H9 (cell line): ENCODE results near the gene XXYLT1. TPM values are rescaled to one million over a fixed set of nuclear protein-coding genes. Genes with fewer than 3 reads are reported as not detected.

Source experiments
- DNase-seq: peaks from one replicate; pipeline ENCODE4 v3.0.0-alpha.2; 2017
- H2AFZ ChIP-seq: one replicate; pipeline ENCODE4 v1.6.1; 2013; ENCODE audit warnings: mild to moderate bottlenecking, low read length, control low read depth, moderate library complexity
- H2AK5ac ChIP-seq: 2 replicates; pipeline ENCODE4 v1.6.1; 2013; ENCODE audit warnings: low read length, control low read depth, mixed read lengths; ENCODE audit not compliant: insufficient read length
- H2BK120ac ChIP-seq: one replicate; pipeline ENCODE4 v1.6.1; 2013; ENCODE audit warnings: low read depth, mild to moderate bottlenecking, low read length, control low read depth, inconsistent platforms; ENCODE audit not compliant: poor library complexity, severe bottlenecking
- H2BK12ac ChIP-seq: 2 replicates; pipeline ENCODE4 v1.6.1; 2013; ENCODE audit warnings: low read length, control low read depth, mixed read lengths, low read depth; ENCODE audit not compliant: insufficient read length
- H2BK15ac ChIP-seq: 2 replicates; pipeline ENCODE4 v1.6.1; 2013; ENCODE audit warnings: low read depth, low read length, control low read depth
- H2BK20ac ChIP-seq: one replicate; pipeline ENCODE4 v1.6.1; 2013; ENCODE audit warnings: low read depth, mild to moderate bottlenecking, low read length, control low read depth, inconsistent platforms; ENCODE audit not compliant: poor library complexity, severe bottlenecking
- H2BK5ac ChIP-seq: 2 replicates; pipeline ENCODE4 v1.6.1; 2013; ENCODE audit warnings: low read length, control low read depth, mixed read lengths; ENCODE audit not compliant: insufficient read length
- H3K14ac ChIP-seq: 2 replicates; pipeline ENCODE4 v1.6.1; 2013; ENCODE audit warnings: low read length, control low read depth; ENCODE audit not compliant: insufficient read depth
- H3K18ac ChIP-seq: 2 replicates; pipeline ENCODE4 v1.6.1; 2013; ENCODE audit warnings: low read depth, mild to moderate bottlenecking, mixed read lengths, low read length, control low read depth; ENCODE audit not compliant: insufficient read length
- H3K23ac ChIP-seq: 2 replicates; pipeline ENCODE4 v1.6.1; 2013; ENCODE audit warnings: low read length, control low read depth, mixed read lengths, low read depth; ENCODE audit not compliant: insufficient read length
- H3K23me2 ChIP-seq: 2 replicates; pipeline ENCODE4 v1.6.1; 2013; ENCODE audit warnings: low read depth, mild to moderate bottlenecking, mixed read lengths, low read length, control low read depth; ENCODE audit not compliant: insufficient read length, poor library complexity, severe bottlenecking
- H3K27ac ChIP-seq: 2 replicates; pipeline ENCODE4 v1.5.1; 2013; ENCODE audit warnings: low read length, control low read depth, mixed read lengths, low read depth; ENCODE audit not compliant: insufficient read length
- H3K27me3 ChIP-seq: 2 replicates; pipeline ENCODE4 v1.6.1; 2013; ENCODE audit warnings: low read length, control low read depth, inconsistent platforms; ENCODE audit not compliant: insufficient read depth
- H3K4ac ChIP-seq: 2 replicates; pipeline ENCODE4 v1.6.1; 2013; ENCODE audit warnings: low read depth, mild to moderate bottlenecking, control low read depth, inconsistent platforms, low read length, moderate library complexity
- H3K4me1 ChIP-seq: 2 replicates; pipeline ENCODE4 v1.6.1; 2013; ENCODE audit warnings: low read length, control low read depth, inconsistent platforms; ENCODE audit not compliant: insufficient read depth
- H3K4me2 ChIP-seq: 2 replicates; pipeline ENCODE4 v1.6.1; 2013; ENCODE audit warnings: low read length, control low read depth, mixed read lengths; ENCODE audit not compliant: insufficient read length, insufficient read depth
- H3K56ac ChIP-seq: 2 replicates; pipeline ENCODE4 v1.6.1; 2013; ENCODE audit warnings: low read depth, mild to moderate bottlenecking, mixed read lengths, low read length, control low read depth; ENCODE audit not compliant: insufficient read length
- H3K79me1 ChIP-seq: 2 replicates; pipeline ENCODE4 v1.6.1; 2013; ENCODE audit warnings: low read depth, mild to moderate bottlenecking, moderate library complexity, low read length, control low read depth, inconsistent platforms; ENCODE audit not compliant: insufficient read depth, poor library complexity, severe bottlenecking
- H3K79me2 ChIP-seq: 2 replicates; pipeline ENCODE4 v1.6.1; 2013; ENCODE audit warnings: low read length, control low read depth, inconsistent platforms; ENCODE audit not compliant: insufficient read depth
- H3K9ac ChIP-seq: 2 replicates; pipeline ENCODE4 v1.6.1; 2013; ENCODE audit warnings: low read length, control low read depth, mixed read lengths; ENCODE audit not compliant: insufficient read length; ENCODE audit errors: extremely low read depth
- H3K9me3 ChIP-seq: one replicate; pipeline ENCODE4 v1.6.1; 2013; ENCODE audit warnings: low read depth, low read length, inconsistent platforms; ENCODE audit not compliant: control insufficient read depth
- H3T11ph ChIP-seq: one replicate; pipeline ENCODE4 v1.6.1; 2013; ENCODE audit warnings: mild to moderate bottlenecking, low read length, control low read depth, inconsistent platforms
- H4K20me1 ChIP-seq: one replicate; pipeline ENCODE4 v1.6.1; 2013; ENCODE audit not compliant: control insufficient read depth, insufficient read length, insufficient read depth
- H4K5ac ChIP-seq: 2 replicates; pipeline ENCODE4 v1.6.1; 2013; ENCODE audit warnings: low read depth, mild to moderate bottlenecking, mixed read lengths, low read length, control low read depth; ENCODE audit not compliant: insufficient read length
- H4K8ac ChIP-seq: replicated peaks from 2 replicates; pipeline ENCODE4 v1.6.1; 2013; ENCODE audit warnings: low read length, control low read depth, mixed read lengths, low read depth; ENCODE audit not compliant: insufficient read length
- H4K91ac ChIP-seq: 2 replicates; pipeline ENCODE4 v1.6.1; 2013; ENCODE audit warnings: low read depth, mild to moderate bottlenecking, moderate library complexity, mixed read lengths, low read length, control low read depth; ENCODE audit not compliant: insufficient read length
- H3K27ac Mint-ChIP-seq, 3 experiments: 2 replicates in 2 of 3; 3 replicates in 1 of 3; pipeline ENCODE4 v1.8.0; 2020 to 2021; ENCODE audit warnings: mixed read lengths in 3 of 3, mild to moderate bottlenecking in 1 of 3, moderate library complexity in 1 of 3
- H3K27me3 Mint-ChIP-seq: 2 replicates; pipeline ENCODE4 v1.8.0; 2021; ENCODE audit warnings: low read depth, mild to moderate bottlenecking, moderate library complexity, mixed read lengths
- H3K36me3 Mint-ChIP-seq, 3 experiments: 2 replicates in 2 of 3; 3 replicates in 1 of 3; pipeline ENCODE4 v1.8.0; 2020 to 2021; ENCODE audit warnings: low read depth in 3 of 3, mixed read lengths in 3 of 3; ENCODE audit not compliant: insufficient read depth in 1 of 3
- H3K4me1 Mint-ChIP-seq, 2 experiments: 2 replicates each; pipeline ENCODE4 v1.8.0; 2020; ENCODE audit warnings: mixed read lengths in 2 of 2
- H3K4me3 Mint-ChIP-seq, 2 experiments: 2 replicates in 1 of 2; 3 replicates in 1 of 2; pipeline ENCODE4 v1.8.0; 2020 to 2021; ENCODE audit warnings: mild to moderate bottlenecking in 2 of 2, mixed read lengths in 2 of 2, moderate library complexity in 1 of 2
- H3K9me3 Mint-ChIP-seq, 2 experiments: 2 replicates in 1 of 2; 3 replicates in 1 of 2; pipeline ENCODE4 v1.8.0; 2020; ENCODE audit warnings: mild to moderate bottlenecking in 2 of 2, mixed read lengths in 2 of 2, moderate library complexity in 1 of 2
- CTCF ChIP-seq: fragments of 200-600 bp; sonication (generic); conservative IDR thresholded peaks from 3 replicates; pipeline ENCODE4 v1.8.0; 2021; ENCODE audit warnings: antibody characterized with exemption, mild to moderate bottlenecking
- WGBS: extraction: QIAGEN DNeasy Blood & Tissue Kit; methylation state at CpG from one replicate; pipeline ENCODE4 v1.1.7; 2013; ENCODE audit warnings: missing lambda C conversion rate, low lambda C conversion rate, mixed read lengths; ENCODE audit not compliant: insufficient read length; ENCODE audit errors: extremely low coverage; 5-methylcytosine and 5-hydroxymethylcytosine counted together
- total RNA-seq: library from RNA; stranded (reverse); gene quantifications from 2 replicates; pipeline ENCODE4 v1.2.1, GENCODE V29; 2021

Gene XXYLT1
- total RNA-seq, 1 experiment from 2014 or later: 22.7 TPM

- no CpG with 5 or more reads among the region's 11 CpGs for WGBS
- no peak overlapping the region for H4K91ac ChIP-seq
- no peak overlapping the region for H3K4me2 ChIP-seq
- H4K8ac ChIP-seq: no peak overlapping the region
- H3K23ac ChIP-seq: no peak overlapping the region
- H3K9me3 ChIP-seq: no peaks in the 10 kb centered on the region
- H2BK5ac ChIP-seq: no peak overlapping the region
- TF ChIP-seq CTCF: no peak
- no peak overlapping the region for H2BK20ac ChIP-seq
- no peak overlapping the region for H3K18ac ChIP-seq
- H3K9ac ChIP-seq: no peak overlapping the region
- no peaks in the 10 kb centered on the region for H3K9me3 Mint-ChIP-seq
- H3K27me3 Mint-ChIP-seq: no peaks in the 10 kb centered on the region
- H3K27ac ChIP-seq: no peak overlapping the region
- H3K56ac ChIP-seq: no peak overlapping the region
- H3K79me2 ChIP-seq: peaks cover 1% of the 10 kb centered on the region; the same call in 1 of the 2 replicates
- H3K79me1 ChIP-seq: peaks cover 3% of the 10 kb centered on the region
- peak overlapping the region in 1 of 3 experiments; percentile 21; a peak in 1 of 7 replicates for H3K27ac Mint-ChIP-seq
- no peaks in the 10 kb centered on the region for H3K23me2 ChIP-seq
- H4K20me1 ChIP-seq: no peaks in the 10 kb centered on the region
- peaks cover 4% of the 10 kb centered on the region; the same call in 1 of the 2 replicates for H3K4me1 ChIP-seq
- H3T11ph ChIP-seq: no peak overlapping the region
- H3K4ac ChIP-seq: no peak overlapping the region
- no peaks in the 10 kb centered on the region for H3K27me3 ChIP-seq
- no peak overlapping the region for H2BK12ac ChIP-seq
- H2AFZ ChIP-seq: no peak overlapping the region
- no peak overlapping the region for H2BK120ac ChIP-seq
- H2BK15ac ChIP-seq: no peak overlapping the region
- H3K4me3 Mint-ChIP-seq: no peak overlapping the region
- peaks cover 22 to 35% of the 10 kb centered on the region in 2 experiments for H3K4me1 Mint-ChIP-seq
- H3K36me3 Mint-ChIP-seq: peaks cover 0 to 5% (median 0%) of the 10 kb centered on the region in 3 experiments; a peak in 2 of 7 replicates
- peak overlapping the region; percentile 31; the same call in 1 of the 2 replicates for H3K14ac ChIP-seq
- no peak for DNase-seq
- H4K5ac ChIP-seq: no peak overlapping the region
- H2AK5ac ChIP-seq: no peak overlapping the region
Measured at GRCh38 chr3:195197765-195198425, 73.1 kb downstream of the XXYLT1 start.
